ENCODE results near the gene GSTM2. TPM values are rescaled to one million over a fixed set of nuclear protein-coding genes. Genes with fewer than 3 reads are reported as not detected.

Gene GSTM2
- total RNA-seq, 1 experiment from 2014 or later: 5.9 TPM

DNA sequence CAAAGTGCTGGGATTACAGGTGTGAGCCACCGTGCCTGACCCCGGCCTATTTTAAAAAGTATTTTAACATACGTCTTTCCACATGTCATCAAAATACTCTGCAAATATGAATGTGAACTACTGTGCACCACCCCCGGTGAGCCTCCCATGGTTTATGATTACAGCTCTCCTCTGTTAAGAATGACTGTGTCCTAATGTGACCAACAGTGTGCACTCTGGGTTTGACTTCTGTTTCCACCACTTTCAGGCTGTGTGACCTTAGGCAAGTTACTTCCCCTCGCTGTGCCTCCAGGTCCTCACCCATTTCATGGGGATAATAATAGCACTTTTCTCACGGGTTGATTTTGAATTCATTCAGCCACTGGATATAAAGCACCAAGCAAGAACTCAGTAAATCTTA is 33.6 kb upstream of the GSTM2 start:
- no peak for DNase-seq (ENCODE audit: low read depth, low spot score)

More for the DNA sequence above, 33.6 kb upstream of the GSTM2 start:
- TF ChIP-seq CEBPB (IDR thresholded peaks at IDR 0.05; ENCODE audit: low read depth) (no peak), EZH2 (IDR thresholded peaks at IDR 0.05) (no peak), CBX3 (IDR thresholded peaks at IDR 0.05; ENCODE audit: low read depth) (no peak), POLR2A (IDR thresholded peaks at IDR 0.05; ENCODE audit: borderline replicate concordance, extremely low read depth, insufficient read depth, insufficient read length) (no peak), ATF3 (IDR thresholded peaks at IDR 0.05) (no peak), SP1 (IDR thresholded peaks at IDR 0.05; ENCODE audit: low read depth) (no peak), FOSL1 (IDR thresholded peaks at IDR 0.05; ENCODE audit: low read depth) (no peak), RAD21 (IDR thresholded peaks at IDR 0.05; ENCODE audit: low read depth) (no peak), CTCF (IDR thresholded peaks at IDR 0.05 in 2 of 3, conservative IDR thresholded peaks at IDR 0.05 in 1 of 3; ENCODE audit: borderline replicate concordance in 1 of 3, insufficient read depth in 1 of 3, low read depth in 2 of 3, low read length in 2 of 3) (no peak)
- Histone ChIP-seq H4K20me1 (ENCODE audit: insufficient read depth) (no peaks in the 10 kb centered on the region), H3K36me3 (ENCODE audit: control insufficient read depth in 1 of 2, insufficient read depth in 2 of 2, low read length in 2 of 2) (peaks cover 6 to 11% of the 10 kb centered on the region in 2 experiments; a peak in 3 of 4 replicates), H3K79me2 (ENCODE audit: insufficient read depth, low read length) (no peaks in the 10 kb centered on the region), H3K27me3 (ENCODE audit: insufficient read depth, low read length) (no peaks in the 10 kb centered on the region), H3K27ac (ENCODE audit: low read depth, low read length) (no peak overlapping the region), H3K9ac (ENCODE audit: low read length) (no peak overlapping the region), H3K4me3 (replicated peaks in 1 of 2; ENCODE audit: low read depth in 1 of 2, low read length in 2 of 2) (no peak overlapping the region), H3K9me2 (ENCODE audit: insufficient read depth) (no peaks in the 10 kb centered on the region), H3K4me2 (ENCODE audit: low read length) (no peak overlapping the region), H2AFZ (ENCODE audit: low read depth, low read length, poor library complexity, severe bottlenecking) (no peak overlapping the region), H3K4me1 (ENCODE audit: control insufficient read depth in 1 of 2, insufficient read depth in 2 of 2, low read length in 2 of 2) (peaks cover 12% of the 10 kb centered on the region in 2 experiments), H3K9me3 (ENCODE audit: control insufficient read depth in 1 of 2, insufficient read depth in 1 of 2, low read depth in 1 of 2, low read length in 2 of 2) (no peaks in the 10 kb centered on the region)
- POLR2A ChIA-PET: no interaction called here
- CTCF ChIA-PET: no interaction called here
- intact Hi-C loops (cut with micrococcal nuclease): no loop called here
- no TSS peak for BruUV-seq (replicated peaks)
- ATAC-seq: no peak
- RAD21 ChIA-PET (ENCODE audit: low non-redundant PET in 1 of 2, low total read pairs in 2 of 2, uncharacterized antibody in 2 of 2, unreplicated experiment in 2 of 2): no interaction called here
